Testis (tissue), 2 donors: Measurements from ENCODE around the gene NR2F2.

Experiments used
- CTCF ChIP-seq, 3 experiments: fragments of 450-650 bp in 2 of 3; fragments of 200-600 bp in 1 of 3; sonication (generic) in 1 of 3; IDR thresholded peaks; one replicate each; pipeline ENCODE4 v1.5.1; 2016 to 2019; ENCODE audit warnings: antibody characterized with exemption in 3 of 3, mild to moderate bottlenecking in 2 of 3, moderate library complexity in 1 of 3
- POLR2A ChIP-seq: fragments of 450-650 bp; IDR thresholded peaks from one replicate; pipeline ENCODE4 v1.6.1; 2017; ENCODE audit warnings: antibody characterized with exemption, mild to moderate bottlenecking, moderate library complexity

- TF ChIP-seq CTCF (IDR thresholded peaks at IDR 0.05) (no peak), POLR2A (no peak)
Observed at GRCh38 chr15:96343113-96344059, 12.9 kb downstream of the NR2F2 start.
